NCI-H1092 treated with DMSO at 0.1 percent for 48 hours (cell line): Measurements from ENCODE around the gene NBPF20.
"Not testable (repeated sequence)": the region's sequence is repeated elsewhere in the genome, so short reads cannot be mapped to it uniquely, and the experiment has no call there.

Experiments used
- DNase-seq: peaks from one replicate; lab custom pipeline; 2025; lab: John Stamatoyannopoulos, UW

Gene NBPF20

DNA sequence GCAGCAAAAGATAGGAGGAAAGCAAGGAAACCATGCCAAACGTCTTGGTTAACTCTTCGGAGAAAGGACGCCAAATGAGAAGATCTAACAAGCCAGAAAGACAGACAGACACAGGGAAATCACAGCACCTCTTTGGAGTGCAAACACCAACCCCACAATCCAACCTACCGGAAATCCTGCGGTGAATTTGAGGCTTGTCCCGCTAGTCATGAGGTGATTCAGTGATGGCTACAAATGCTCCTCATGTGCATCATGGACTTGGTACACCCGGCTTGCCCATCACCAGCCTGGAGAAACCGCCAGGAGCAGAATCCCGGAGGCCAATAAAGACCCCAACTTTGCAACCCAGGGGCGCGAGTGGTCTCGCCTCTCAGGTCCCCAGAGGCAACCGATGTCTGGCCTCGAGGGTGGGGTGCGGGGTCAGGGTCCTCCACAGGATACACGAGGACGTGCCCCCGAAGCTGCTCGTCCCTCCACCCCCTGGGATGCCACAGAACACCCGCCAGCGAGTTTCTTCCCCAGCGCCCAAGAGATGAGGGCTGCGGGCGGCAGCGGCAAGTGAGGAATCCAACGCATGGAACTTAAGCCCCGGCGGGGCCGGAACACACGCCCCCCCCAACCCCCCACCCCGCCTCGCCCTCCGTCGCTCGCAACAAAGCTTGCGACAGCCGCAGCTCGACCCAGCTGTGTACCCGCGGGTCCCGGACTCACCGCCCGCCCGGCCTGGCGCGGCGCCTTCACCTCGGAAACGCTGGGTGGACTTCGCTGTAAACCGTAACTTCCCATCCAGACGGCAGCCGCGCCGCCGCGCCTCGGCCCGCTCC lies 579 bp downstream of the NBPF20 start:
- DNase-seq: not testable (repeated sequence)

DNA sequence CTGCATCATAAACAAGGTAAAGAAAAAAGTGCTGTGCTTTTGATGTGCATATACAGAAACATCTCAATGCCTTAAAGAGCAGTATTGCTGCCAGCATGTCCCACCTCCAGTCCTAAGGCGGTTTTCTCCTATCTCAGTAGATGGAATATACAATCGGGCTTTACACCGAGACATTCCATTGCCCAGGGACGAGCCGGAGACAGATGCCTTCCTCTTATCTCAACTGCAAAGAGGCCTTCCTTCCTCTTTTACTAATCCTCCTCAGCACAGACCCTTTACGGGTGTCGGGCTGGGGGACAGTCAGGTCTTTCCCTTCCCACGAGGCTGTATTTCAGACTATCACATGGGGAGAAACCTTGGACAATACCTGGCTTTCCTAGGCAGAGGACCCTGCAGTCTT lies 10.3 kb downstream of the NBPF20 start:
- DNase-seq: not testable (repeated sequence)

DNA sequence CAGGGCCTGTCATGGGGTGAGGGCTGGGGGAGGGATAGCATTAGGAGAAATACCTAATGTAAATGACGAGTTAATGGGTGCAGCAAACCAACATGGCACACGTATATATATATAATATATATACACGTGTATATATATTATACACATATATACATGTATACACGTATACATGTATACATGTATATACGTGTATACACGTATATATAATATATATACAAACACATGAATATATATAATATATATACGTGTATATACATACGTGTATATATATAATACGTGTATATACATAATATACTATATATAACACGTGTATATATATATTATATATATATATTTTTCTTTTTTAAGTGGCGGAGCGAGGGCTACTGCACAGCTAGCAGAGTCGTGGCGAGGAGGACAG lies 18.1 kb downstream of the NBPF20 start:
- DNase-seq: not testable (repeated sequence)

DNA sequence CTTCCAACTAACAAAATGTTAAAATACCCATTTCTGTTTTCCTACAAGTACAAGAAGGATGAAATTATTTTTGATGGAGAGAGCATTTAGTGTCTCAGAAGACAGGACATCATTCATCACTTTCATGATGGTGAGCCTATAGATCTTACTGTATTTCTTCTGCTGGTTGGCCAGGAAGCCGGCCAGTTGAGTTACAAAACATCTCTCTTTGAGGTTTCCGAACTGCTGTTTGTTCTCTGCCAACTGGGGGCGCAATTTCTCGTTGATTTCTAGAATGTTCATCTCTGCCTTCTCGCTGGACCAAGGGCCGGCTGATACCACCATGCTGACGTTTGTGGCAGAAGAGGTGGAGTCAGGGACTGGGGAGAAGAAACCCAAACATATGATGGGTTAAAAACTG lies 20.5 kb downstream of the NBPF20 start:
- not testable (repeated sequence) for DNase-seq

DNA sequence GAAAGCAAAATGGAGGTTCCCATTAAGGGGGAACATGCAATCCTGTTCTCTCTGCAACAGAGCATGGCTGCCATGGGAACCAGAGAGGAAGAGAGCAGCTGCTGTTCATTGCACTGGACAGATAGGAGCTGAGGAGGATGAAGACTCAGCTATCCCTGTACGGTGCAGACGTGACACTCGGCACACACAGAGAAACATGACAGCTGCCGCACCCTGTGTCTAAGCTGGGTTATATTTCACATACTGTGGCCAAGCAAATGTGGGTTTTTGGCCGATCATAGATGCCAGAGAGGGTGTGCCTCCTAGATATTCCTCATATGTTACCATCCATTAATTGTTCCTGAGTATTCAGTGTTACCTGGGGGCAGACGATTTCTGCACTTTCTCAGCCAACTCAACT lies 24.7 kb downstream of the NBPF20 start:
- DNase-seq: not testable (repeated sequence)
